ENCODE measurements around the gene CCDC33. TPM values are rescaled to one million over a fixed set of nuclear protein-coding genes. Genes with fewer than 3 reads are reported as not detected.

Gene CCDC33
- total and polyA plus RNA-seq, 10 of the 15 experiments (the other 5 are each of a cell fraction or from before 2014, with no cell fraction given), result 0.57 to 5.8 (median 4.3) TPM

DNA sequence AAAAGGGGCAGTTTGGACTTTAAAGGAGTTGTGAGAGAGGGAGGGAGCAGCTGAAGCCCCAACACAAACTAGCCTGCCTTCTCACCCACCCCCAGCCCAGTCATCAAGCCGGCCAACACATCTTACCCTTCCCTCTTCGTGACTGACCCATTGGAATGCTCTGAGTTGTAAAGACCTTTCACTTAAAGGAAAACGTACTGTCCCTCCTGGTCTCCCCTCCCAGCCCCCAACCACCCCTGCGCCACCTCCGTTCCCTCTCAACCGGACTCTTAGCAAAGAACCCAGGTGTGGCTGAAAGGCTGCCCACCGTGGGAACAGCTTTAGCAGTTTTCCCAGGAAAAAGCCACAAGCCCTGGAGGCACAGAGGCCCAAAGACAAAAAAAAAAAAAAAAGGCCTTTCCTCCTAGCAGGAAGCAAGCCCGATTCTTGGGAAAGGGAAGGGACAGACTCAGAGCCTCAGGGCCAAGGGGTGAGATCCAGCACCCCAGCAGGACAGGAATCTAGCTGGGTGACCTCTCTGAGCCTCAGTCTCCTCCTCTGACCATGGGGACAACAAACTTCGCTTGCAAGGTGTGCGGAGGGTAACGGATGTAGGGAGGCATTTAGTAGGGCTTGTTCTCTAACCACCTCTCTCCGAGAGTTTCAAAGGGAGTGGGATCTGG is 128.9 kb downstream of the CCDC33 start:
- no peak overlapping the region for H3K4me3 ChIP-seq
- no peaks in the 10 kb centered on the region for H3K9me3 ChIP-seq (replicated peaks; ENCODE audit: control insufficient read depth, insufficient read depth, low read length)
- no peaks in the 10 kb centered on the region for H3K79me2 ChIP-seq (ENCODE audit: control insufficient read depth, insufficient read depth, low read length)
- no peaks in the 10 kb centered on the region for H3K4me1 ChIP-seq (ENCODE audit: control insufficient read depth, insufficient read depth, low read length)
- BruUV-seq (replicated peaks), result no TSS peak
- no peak for TF ChIP-seq HDAC6 (IDR thresholded peaks at IDR 0.05; ENCODE audit: unreplicated experiment)
- TF ChIP-seq TBL1XR1 (IDR thresholded peaks at IDR 0.05; ENCODE audit: low read depth, low read length), result no peak
- no peak for TF ChIP-seq CHD1 (IDR thresholded peaks at IDR 0.05; ENCODE audit: low read depth, low read length)
- TF ChIP-seq BACH1 (IDR thresholded peaks at IDR 0.05; ENCODE audit: borderline replicate concordance), result no peak
- TF ChIP-seq, protein P1, sequence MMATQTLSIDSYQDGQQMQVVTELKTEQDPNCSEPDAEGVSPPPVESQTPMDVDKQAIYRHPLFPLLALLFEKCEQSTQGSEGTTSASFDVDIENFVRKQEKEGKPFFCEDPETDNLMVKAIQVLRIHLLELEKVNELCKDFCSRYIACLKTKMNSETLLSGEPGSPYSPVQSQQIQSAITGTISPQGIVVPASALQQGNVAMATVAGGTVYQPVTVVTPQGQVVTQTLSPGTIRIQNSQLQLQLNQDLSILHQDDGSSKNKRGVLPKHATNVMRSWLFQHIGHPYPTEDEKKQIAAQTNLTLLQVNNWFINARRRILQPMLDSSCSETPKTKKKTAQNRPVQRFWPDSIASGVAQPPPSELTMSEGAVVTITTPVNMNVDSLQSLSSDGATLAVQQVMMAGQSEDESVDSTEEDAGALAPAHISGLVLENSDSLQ (IDR thresholded peaks at IDR 0.05), result no peak
- TF ChIP-seq SMAD5 (IDR thresholded peaks at IDR 0.05; ENCODE audit: low read depth), result no peak
- TF ChIP-seq, protein P2, sequence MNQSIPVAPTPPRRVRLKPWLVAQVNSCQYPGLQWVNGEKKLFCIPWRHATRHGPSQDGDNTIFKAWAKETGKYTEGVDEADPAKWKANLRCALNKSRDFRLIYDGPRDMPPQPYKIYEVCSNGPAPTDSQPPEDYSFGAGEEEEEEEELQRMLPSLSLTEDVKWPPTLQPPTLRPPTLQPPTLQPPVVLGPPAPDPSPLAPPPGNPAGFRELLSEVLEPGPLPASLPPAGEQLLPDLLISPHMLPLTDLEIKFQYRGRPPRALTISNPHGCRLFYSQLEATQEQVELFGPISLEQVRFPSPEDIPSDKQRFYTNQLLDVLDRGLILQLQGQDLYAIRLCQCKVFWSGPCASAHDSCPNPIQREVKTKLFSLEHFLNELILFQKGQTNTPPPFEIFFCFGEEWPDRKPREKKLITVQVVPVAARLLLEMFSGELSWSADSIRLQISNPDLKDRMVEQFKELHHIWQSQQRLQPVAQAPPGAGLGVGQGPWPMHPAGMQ (IDR thresholded peaks at IDR 0.05; ENCODE audit: borderline replicate concordance), result no peak
- no peak for TF ChIP-seq ZBED1 (IDR thresholded peaks at IDR 0.05; ENCODE audit: borderline replicate concordance)
- TF ChIP-seq ZZZ3 (IDR thresholded peaks at IDR 0.05; ENCODE audit: control insufficient read depth, insufficient read length, low read depth), result no peak
- no peak for TF ChIP-seq ATF7 (IDR thresholded peaks at IDR 0.05; ENCODE audit: low read depth)
- TF ChIP-seq, protein P3, sequence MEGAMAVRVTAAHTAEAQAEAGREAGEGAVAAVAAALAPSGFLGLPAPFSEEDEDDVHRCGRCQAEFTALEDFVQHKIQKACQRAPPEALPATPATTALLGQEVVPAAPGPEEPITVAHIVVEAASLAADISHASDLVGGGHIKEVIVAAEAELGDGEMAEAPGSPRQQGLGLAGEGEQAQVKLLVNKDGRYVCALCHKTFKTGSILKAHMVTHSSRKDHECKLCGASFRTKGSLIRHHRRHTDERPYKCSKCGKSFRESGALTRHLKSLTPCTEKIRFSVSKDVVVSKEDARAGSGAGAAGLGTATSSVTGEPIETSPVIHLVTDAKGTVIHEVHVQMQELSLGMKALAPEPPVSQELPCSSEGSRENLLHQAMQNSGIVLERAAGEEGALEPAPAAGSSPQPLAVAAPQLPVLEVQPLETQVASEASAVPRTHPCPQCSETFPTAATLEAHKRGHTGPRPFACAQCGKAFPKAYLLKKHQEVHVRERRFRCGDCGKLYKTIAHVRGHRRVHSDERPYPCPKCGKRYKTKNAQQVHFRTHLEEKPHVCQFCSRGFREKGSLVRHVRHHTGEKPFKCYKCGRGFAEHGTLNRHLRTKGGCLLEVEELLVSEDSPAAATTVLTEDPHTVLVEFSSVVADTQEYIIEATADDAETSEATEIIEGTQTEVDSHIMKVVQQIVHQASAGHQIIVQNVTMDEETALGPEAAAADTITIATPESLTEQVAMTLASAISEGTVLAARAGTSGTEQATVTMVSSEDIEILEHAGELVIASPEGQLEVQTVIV (IDR thresholded peaks at IDR 0.05; ENCODE audit: borderline replicate concordance, partially characterized antibody), result no peak
- TF ChIP-seq MXI1 (IDR thresholded peaks at IDR 0.05; ENCODE audit: low read depth, low read length), result no peak
- TF ChIP-seq, protein P4, sequence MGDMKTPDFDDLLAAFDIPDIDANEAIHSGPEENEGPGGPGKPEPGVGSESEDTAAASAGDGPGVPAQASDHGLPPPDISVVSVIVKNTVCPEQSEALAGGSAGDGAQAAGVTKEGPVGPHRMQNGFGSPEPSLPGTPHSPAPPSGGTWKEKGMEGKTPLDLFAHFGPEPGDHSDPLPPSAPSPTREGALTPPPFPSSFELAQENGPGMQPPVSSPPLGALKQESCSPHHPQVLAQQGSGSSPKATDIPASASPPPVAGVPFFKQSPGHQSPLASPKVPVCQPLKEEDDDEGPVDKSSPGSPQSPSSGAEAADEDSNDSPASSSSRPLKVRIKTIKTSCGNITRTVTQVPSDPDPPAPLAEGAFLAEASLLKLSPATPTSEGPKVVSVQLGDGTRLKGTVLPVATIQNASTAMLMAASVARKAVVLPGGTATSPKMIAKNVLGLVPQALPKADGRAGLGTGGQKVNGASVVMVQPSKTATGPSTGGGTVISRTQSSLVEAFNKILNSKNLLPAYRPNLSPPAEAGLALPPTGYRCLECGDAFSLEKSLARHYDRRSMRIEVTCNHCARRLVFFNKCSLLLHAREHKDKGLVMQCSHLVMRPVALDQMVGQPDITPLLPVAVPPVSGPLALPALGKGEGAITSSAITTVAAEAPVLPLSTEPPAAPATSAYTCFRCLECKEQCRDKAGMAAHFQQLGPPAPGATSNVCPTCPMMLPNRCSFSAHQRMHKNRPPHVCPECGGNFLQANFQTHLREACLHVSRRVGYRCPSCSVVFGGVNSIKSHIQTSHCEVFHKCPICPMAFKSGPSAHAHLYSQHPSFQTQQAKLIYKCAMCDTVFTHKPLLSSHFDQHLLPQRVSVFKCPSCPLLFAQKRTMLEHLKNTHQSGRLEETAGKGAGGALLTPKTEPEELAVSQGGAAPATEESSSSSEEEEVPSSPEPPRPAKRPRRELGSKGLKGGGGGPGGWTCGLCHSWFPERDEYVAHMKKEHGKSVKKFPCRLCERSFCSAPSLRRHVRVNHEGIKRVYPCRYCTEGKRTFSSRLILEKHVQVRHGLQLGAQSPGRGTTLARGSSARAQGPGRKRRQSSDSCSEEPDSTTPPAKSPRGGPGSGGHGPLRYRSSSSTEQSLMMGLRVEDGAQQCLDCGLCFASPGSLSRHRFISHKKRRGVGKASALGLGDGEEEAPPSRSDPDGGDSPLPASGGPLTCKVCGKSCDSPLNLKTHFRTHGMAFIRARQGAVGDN (IDR thresholded peaks at IDR 0.05), result no peak
- intact Hi-C loops (cut with micrococcal nuclease; ENCODE audit: unreplicated experiment) (no loop called here), in situ Hi-C loops (cut with MboI) (no loop called here)
- FAIRE-seq (no peak), ATAC-seq (no peak), DNase-seq (ENCODE audit: low read depth, low spot score) (no peak)
- WGBS (ENCODE audit: insufficient coverage, insufficient replicate concordance, low lambda C conversion rate, missing lambda C conversion rate), result 96% methylated on average over 11 of the region's 12 CpGs
- ChIA-PET RAD21 (ENCODE audit: unreplicated experiment) (no interaction called here), POLR2A (no interaction called here), SMC1A (ENCODE audit: uncharacterized antibody, unreplicated experiment) (no interaction called here), CTCF (no interaction called here)
- H2AFZ ChIP-seq (ENCODE audit: control insufficient read depth, low read depth, low read length), result no peak overlapping the region
- H3K36me3 ChIP-seq (ENCODE audit: control insufficient read depth in 2 of 2, insufficient read depth in 2 of 2, low read length in 1 of 2), result no peaks in the 10 kb centered on the region
- H3K27me3 ChIP-seq (replicated peaks in 1 of 2; ENCODE audit: control insufficient read depth in 2 of 2, insufficient read depth in 2 of 2, low read length in 1 of 2), result peaks cover 4 to 5% of the 10 kb centered on the region in 2 experiments; a peak in 3 of 4 replicates
- H3K4me2 ChIP-seq (ENCODE audit: control insufficient read depth, insufficient read depth), result peak overlapping the region; percentile 83; the same call in 1 of the 2 replicates
- no peaks in the 10 kb centered on the region for H4K20me1 ChIP-seq (ENCODE audit: control insufficient read depth, insufficient read depth)
- no peak overlapping the region for H3K9ac ChIP-seq (ENCODE audit: control insufficient read depth, insufficient read depth, low read length)
- no peak overlapping the region for H3K27ac ChIP-seq (ENCODE audit: control insufficient read depth, insufficient read depth)

All from GM12878 (cell line).